CD14-positive monocyte (primary cell): ENCODE results near the gene POLR2H. TPM values are rescaled to one million over a fixed set of nuclear protein-coding genes. Genes with fewer than 3 reads are reported as not detected.
A peak's percentile ranks its signal among the peaks of the same experiment; 100 is the strongest.

Experiments used
- DNase-seq, 3 donors: peaks; one replicate each; pipeline ENCODE4 v3.0.0-alpha.2; 2011 to 2022
- H2AFZ ChIP-seq: 2 replicates; pipeline ENCODE4 v1.6.0; 2012; ENCODE audit warnings: mild to moderate bottlenecking, low read depth, low read length, inconsistent platforms; ENCODE audit not compliant: insufficient read depth, poor library complexity, severe bottlenecking
- H3K27ac ChIP-seq, 2 donors: 1 replicate in 1 of 2; 2 replicates in 1 of 2; pipeline ENCODE4 v1.5.1; 2012 to 2013; ENCODE audit warnings: low read length in 2 of 2, control low read depth in 1 of 2, inconsistent platforms in 1 of 2, low read depth in 1 of 2, mild to moderate bottlenecking in 1 of 2
- H3K27me3 ChIP-seq, 2 donors: one replicate each; pipeline versions ENCODE4 v1.6.0 to v1.6.1; 2011 to 2013; ENCODE audit warnings: low read length in 2 of 2; ENCODE audit not compliant: control insufficient read depth in 2 of 2, insufficient read depth in 2 of 2
- H3K36me3 ChIP-seq, 2 donors: replicated peaks in 1 of 2; 1 replicate in 1 of 2; 2 replicates in 1 of 2; pipeline versions ENCODE4 v1.5.1 to v1.6.1; 2012 to 2013; ENCODE audit warnings: low read length in 2 of 2, control low read depth in 1 of 2, inconsistent platforms in 1 of 2, mild to moderate bottlenecking in 1 of 2; ENCODE audit not compliant: insufficient read depth in 2 of 2, control insufficient read depth in 1 of 2
- H3K4me1 ChIP-seq, 2 donors: 1 replicate in 1 of 2; 2 replicates in 1 of 2; pipeline versions ENCODE4 v1.5.1 to v1.6.1; 2012 to 2013; ENCODE audit warnings: low read length in 2 of 2, control low read depth in 1 of 2, inconsistent platforms in 1 of 2, mild to moderate bottlenecking in 1 of 2, moderate library complexity in 1 of 2; ENCODE audit not compliant: insufficient read depth in 2 of 2, control insufficient read depth in 1 of 2
- H3K4me2 ChIP-seq: replicated peaks from 2 replicates; pipeline ENCODE3; 2012; ENCODE audit warnings: low read length, moderate library complexity, mild to moderate bottlenecking; ENCODE audit not compliant: poor library complexity, severe bottlenecking; ENCODE audit errors: extremely low read depth
- H3K4me3 ChIP-seq, 3 experiments: fragments of 200-600 bp in 1 of 3; sonication (generic) in 1 of 3; replicated peaks in 1 of 3; 1 replicate in 2 of 3; 2 replicates in 1 of 3; pipeline ENCODE4 v1.5.1; 2011 to 2013; ENCODE audit warnings: low read length in 3 of 3, mild to moderate bottlenecking in 3 of 3, control low read depth in 2 of 3, low read depth in 2 of 3, inconsistent platforms in 1 of 3, moderate library complexity in 1 of 3
- H3K79me2 ChIP-seq: 2 replicates; pipeline ENCODE4 v1.6.0; 2012; ENCODE audit warnings: mild to moderate bottlenecking, control low read depth, inconsistent platforms, low read length, moderate library complexity; ENCODE audit not compliant: insufficient read depth
- H3K9ac ChIP-seq: 2 replicates; pipeline ENCODE4 v1.6.0; 2017; ENCODE audit warnings: low read length, mild to moderate bottlenecking; ENCODE audit not compliant: insufficient read depth, poor library complexity, severe bottlenecking
- H3K9me3 ChIP-seq, 2 donors: replicated peaks in 1 of 2; 1 replicate in 1 of 2; 2 replicates in 1 of 2; pipeline versions ENCODE4 v1.5.1 to v1.6.1; 2012 to 2013; ENCODE audit warnings: low read length in 2 of 2, control low read depth in 1 of 2; ENCODE audit not compliant: control insufficient read depth in 1 of 2, insufficient read depth in 1 of 2
- H4K20me1 ChIP-seq: 2 replicates; pipeline ENCODE4 v1.6.0; 2012; ENCODE audit warnings: mild to moderate bottlenecking, low read length, control low read depth, moderate library complexity; ENCODE audit not compliant: insufficient read depth
- H3K27ac Mint-ChIP-seq, 7 donors: one replicate each; pipeline ENCODE4 v1.8.0; 2020; ENCODE audit warnings: mild to moderate bottlenecking in 7 of 7, mixed read lengths in 7 of 7, moderate library complexity in 6 of 7, inconsistent platforms in 2 of 7
- H3K27me3 Mint-ChIP-seq, 3 donors: one replicate each; pipeline ENCODE4 v1.8.0; 2021 to 2022; ENCODE audit warnings: low read depth in 3 of 3, mild to moderate bottlenecking in 3 of 3, mixed read lengths in 3 of 3, moderate library complexity in 3 of 3, inconsistent platforms in 1 of 3
- H3K36me3 Mint-ChIP-seq, 2 donors: one replicate each; pipeline ENCODE4 v1.8.0; 2020; ENCODE audit warnings: mixed read lengths in 2 of 2, inconsistent platforms in 1 of 2, mild to moderate bottlenecking in 1 of 2
- H3K4me1 Mint-ChIP-seq: one replicate; pipeline ENCODE4 v1.8.0; 2020; ENCODE audit warnings: mild to moderate bottlenecking, mixed read lengths
- H3K4me3 Mint-ChIP-seq, 2 donors: one replicate each; pipeline ENCODE4 v1.8.0; 2020; ENCODE audit warnings: mild to moderate bottlenecking in 2 of 2, mixed read lengths in 2 of 2, moderate library complexity in 1 of 2
- H3K9me3 Mint-ChIP-seq, 7 donors: one replicate each; pipeline ENCODE4 v1.8.0; 2020 to 2022; ENCODE audit warnings: mixed read lengths in 7 of 7, mild to moderate bottlenecking in 6 of 7, moderate library complexity in 6 of 7, inconsistent platforms in 2 of 7
- CTCF ChIP-seq: fragments of 200-600 bp; IDR thresholded peaks from one replicate; pipeline ENCODE4 v1.8.0; 2022; ENCODE audit warnings: antibody characterized with exemption, mild to moderate bottlenecking
- WGBS: methylation state at CpG from one replicate; pipeline ENCODE4 v1.1.5; 2013; ENCODE audit warnings: missing lambda C conversion rate; ENCODE audit not compliant: insufficient coverage; 5-methylcytosine and 5-hydroxymethylcytosine counted together
- intact Hi-C, 2 donors: fragments of 100-400 bp; cut with micrococcal nuclease; formaldehyde crosslinking; loops; one replicate each; pipeline versions ENCODE4 v1.15.0 to v1.15.1; 2023
- polyA plus RNA-seq, 3 donors: library from polyadenylated mRNA; depleted of rRNA in 1 of 3; unstranded in 2 of 3; stranded (reverse) in 1 of 3; fragments of 300-500 nt in 2 of 3; fragments of >200 nt in 1 of 3; fragmentation: Illumina TruSeq in 2 of 3; gene quantifications; 1 replicate in 2 of 3; 2 replicates in 1 of 3; pipeline ENCODE4 v1.2.3, GENCODE V29; 2012 to 2021

Gene POLR2H
- polyA plus RNA-seq, 3 donors: 21.7 to 67.3 (median 24.6) TPM

GRCh38 chr3:184325715-184326369 lies 35.7 kb upstream of the POLR2H start:
- 75% methylated on average over 1 of the region's 6 CpGs for whole genome bisulfite sequencing
- H3K79me2 ChIP-seq: peaks cover 58% of the 10 kb centered on the region
- no peak overlapping the region for H3K4me3 ChIP-seq
- H3K27ac ChIP-seq: peak overlapping the region in 1 of 2 donors; percentile 36
- H4K20me1 ChIP-seq: peaks cover 79% of the 10 kb centered on the region
- H3K9ac ChIP-seq: no peak overlapping the region
- Mint-ChIP-seq H3K4me3 (no peak overlapping the region), H3K36me3 (peaks cover 97 to 99% of the 10 kb centered on the region in 2 donors), H3K27ac (peak overlapping the region in 3 of 7 donors; percentile 15 to 64 (median 49)), H3K9me3 (peaks cover 0 to 2% (median 0%) of the 10 kb centered on the region in 7 donors), H3K4me1 (peaks cover 28% of the 10 kb centered on the region), H3K27me3 (peaks cover 0 to 2% (median 0%) of the 10 kb centered on the region in 3 donors)
- no peak for TF ChIP-seq CTCF
- H3K4me1 ChIP-seq: peaks cover 25 to 26% of the 10 kb centered on the region in 2 donors
- H3K27me3 ChIP-seq: no peaks in the 10 kb centered on the region
- no peak for DNase-seq
- intact Hi-C loops: no loop called here
- H2AFZ ChIP-seq: no peak overlapping the region
- no peaks in the 10 kb centered on the region for H3K9me3 ChIP-seq
- H3K4me2 ChIP-seq: no peak overlapping the region
- H3K36me3 ChIP-seq: peaks cover 96% of the 10 kb centered on the region in 2 donors

- no peaks in the 10 kb centered on the region for H3K9me3 Mint-ChIP-seq
- H3K4me1 Mint-ChIP-seq: peaks cover 14% of the 10 kb centered on the region
- intact Hi-C loops: no loop called here
- peaks cover 12 to 13% of the 10 kb centered on the region in 2 donors for H3K4me1 ChIP-seq
- H2AFZ ChIP-seq: no peak overlapping the region
- no peak overlapping the region for H3K4me3 Mint-ChIP-seq
- H3K9me3 ChIP-seq: no peaks in the 10 kb centered on the region
- peaks cover 48% of the 10 kb centered on the region for H3K79me2 ChIP-seq
- H3K4me2 ChIP-seq: no peak overlapping the region
- H3K9ac ChIP-seq: no peak overlapping the region
- peaks cover 97 to 99% of the 10 kb centered on the region in 2 donors for H3K36me3 Mint-ChIP-seq
- H3K36me3 ChIP-seq: peaks cover 96% of the 10 kb centered on the region in 2 donors
- peaks cover 0 to 4% (median 0%) of the 10 kb centered on the region in 3 donors for H3K27me3 Mint-ChIP-seq
- H4K20me1 ChIP-seq: peaks cover 79% of the 10 kb centered on the region
- DNase-seq: no peak
- TF ChIP-seq CTCF: no peak
- no peak overlapping the region for H3K27ac ChIP-seq
- H3K27ac Mint-ChIP-seq: peak overlapping the region in 4 of 7 donors; percentile 10 to 81 (median 41)
- H3K4me3 ChIP-seq: no peak overlapping the region
- WGBS: 98% methylated on average over 18 of the region's 21 CpGs
- no peaks in the 10 kb centered on the region for H3K27me3 ChIP-seq
Observed at GRCh38 chr3:184327171-184327570, 34.3 kb upstream of the POLR2H start.
